Adrenal gland (tissue), 12 donors: ENCODE results near the gene IHH. TPM values are rescaled to one million over a fixed set of nuclear protein-coding genes. Genes with fewer than 3 reads are reported as not detected.

Experiments
- DNase-seq, 7 donors: peaks; one replicate each; pipeline ENCODE4 v3.0.0-alpha.2; 2019 to 2020
- H3K27ac ChIP-seq, 5 donors: fragments of 200-600 bp; sonication (generic) in 4 of 5; 1 replicate in 3 of 5; 2 replicates in 2 of 5; pipeline versions ENCODE4 v1.5.1 to v1.8.0; 2016 to 2020; ENCODE audit warnings: mild to moderate bottlenecking in 1 of 5
- H3K27me3 ChIP-seq: fragments of 200-600 bp; 2 replicates; pipeline ENCODE4 v1.8.0; 2021
- H3K36me3 ChIP-seq, 2 donors: fragments of 200-600 bp; replicated peaks in 1 of 2; 1 replicate in 1 of 2; 2 replicates in 1 of 2; pipeline versions ENCODE4 v1.5.1 to v1.8.0; 2018 to 2022
- H3K4me1 ChIP-seq, 2 donors: fragments of 200-600 bp; replicated peaks in 1 of 2; 1 replicate in 1 of 2; 2 replicates in 1 of 2; pipeline versions ENCODE4 v1.5.1 to v1.8.0; 2018 to 2021
- H3K4me3 ChIP-seq, 4 donors: fragments of 200-600 bp; sonication (generic) in 3 of 4; one replicate each; pipeline ENCODE4 v1.5.1; 2016 to 2018
- H3K9me3 ChIP-seq, 3 donors: fragments of 200-600 bp; sonication (generic) in 1 of 3; replicated peaks in 1 of 3; 1 replicate in 2 of 3; 2 replicates in 1 of 3; pipeline versions ENCODE4 v1.5.1 to v1.8.0; 2016 to 2021
- CTCF ChIP-seq, 6 experiments: fragments of 450-650 bp in 4 of 6; fragments of 200-600 bp in 2 of 6; sonication (generic) in 1 of 6; IDR thresholded peaks; 1 replicate in 5 of 6; 2 replicates in 1 of 6; pipeline versions ENCODE4 v1.5.1 to v1.8.0; 2016 to 2021; ENCODE audit warnings: antibody characterized with exemption in 6 of 6, mild to moderate bottlenecking in 2 of 6, moderate library complexity in 1 of 6
- POLR2A ChIP-seq, 2 donors: fragments of 450-650 bp; IDR thresholded peaks; one replicate each; pipeline ENCODE4 v1.6.1; 2017; ENCODE audit warnings: antibody characterized with exemption in 2 of 2, mild to moderate bottlenecking in 2 of 2, moderate library complexity in 1 of 2
- WGBS, 4 donors: extraction: QIAGEN DNeasy Blood & Tissue Kit in 2 of 4; methylation state at CpG; one replicate each; pipeline versions ENCODE4 v1.1.5 to v1.1.7; 2013 to 2017; 5-methylcytosine and 5-hydroxymethylcytosine counted together
- intact Hi-C, 2 donors: fragments of 100-400 bp; cut with DNase I; formaldehyde crosslinking; loops; one replicate each; pipeline versions ENCODE4 v1.14.1 to v1.15.0; 2022 to 2023
- polyA plus RNA-seq, 3 donors: library from polyadenylated mRNA; stranded (reverse); fragments of 200-250 nt in 2 of 3; fragments of 350-450 nt in 1 of 3; fragmentation: Illumina TruSeq in 1 of 3; extraction: RNeasy Lipid Tissue Mini Kit (QIAGEN cat#74804) in 1 of 3; gene quantifications; one replicate each; pipeline ENCODE4 v1.2.3, GENCODE V29; 2013 to 2014
- total RNA-seq, 9 donors: library from RNA; depleted of rRNA in 4 of 9; stranded (reverse); fragments of >200 nt in 4 of 9; fragments of 120-200 nt in 1 of 9; fragmentation: NEBNext Ultra II Directional in 1 of 9; extraction: Animal tissue kit (Norgen Biotek cat#: 25700) in 1 of 9; gene quantifications; one replicate each; pipeline versions ENCODE4 v1.1.0 to v1.2.4, GENCODE V29; 2013 to 2023
- donor health status: healthy with polysubstance abuse.
- donor health status: Bipolar disorder and iron deficiency.
- donor health status: DM: yes; HTN: yes; CAD: no.
- donor health status: DM: no; HTN: no; CAD: no.
- donor health status: DM: no; HTN: no; CAD: no.
- donor health status: DM: yes; HTN: yes; CAD: no.

Gene IHH
- total and polyA plus RNA-seq, 12 donors: 0.11 to 0.17 TPM; not detected in 10

DNA sequence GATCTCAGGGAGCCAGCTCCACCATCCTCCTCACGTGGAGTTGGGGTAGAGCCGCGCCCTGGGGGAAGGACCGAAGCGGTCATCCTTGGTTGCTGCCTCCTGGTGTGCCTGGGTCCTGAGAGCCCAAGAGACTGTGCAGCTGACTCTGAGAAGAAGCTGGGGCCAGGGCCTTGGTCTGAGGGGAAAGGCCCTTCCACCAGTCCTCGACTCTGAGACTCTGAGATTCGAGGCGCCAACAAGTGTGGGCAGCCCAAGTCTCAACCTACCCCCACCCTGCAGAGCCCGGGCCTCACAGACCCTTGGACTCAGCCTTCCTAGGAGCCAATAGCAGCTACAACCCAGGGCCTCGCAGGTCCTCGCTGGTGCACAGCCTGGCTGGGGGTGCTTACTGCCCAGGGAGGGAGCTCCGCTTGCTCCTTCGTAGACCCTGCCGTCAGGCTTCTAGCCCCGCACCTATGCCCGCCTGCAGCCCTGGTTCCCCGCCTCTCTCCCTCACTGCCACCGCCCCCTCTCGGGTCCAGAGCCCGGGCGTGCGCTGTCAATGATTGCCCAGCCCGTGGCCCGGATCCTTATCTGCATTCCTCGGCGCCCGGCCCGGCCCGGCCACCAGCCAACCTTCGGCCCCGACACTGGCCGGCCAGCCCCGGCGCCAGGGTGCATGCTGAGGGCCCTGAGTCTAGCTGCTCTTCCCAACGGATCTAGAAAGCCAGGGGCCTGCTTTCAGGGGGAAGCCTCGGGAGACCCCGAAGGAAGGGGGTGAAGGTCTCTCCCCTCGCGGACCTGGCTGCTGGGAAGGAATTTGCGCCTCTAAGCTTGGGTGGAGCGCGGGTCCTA lies 2.0 kb downstream of the IHH start:
- H3K4me1 ChIP-seq: peaks cover 20 to 36% of the 10 kb centered on the region in 2 donors
- peaks cover 62% of the 10 kb centered on the region for H3K27me3 ChIP-seq
- intact Hi-C loops: loop anchor here (2.0 to 10.0 kb wide), 4 partner anchors 56 to 246 kb away; partner anchors contain the start of gene PTPRN (in 1 of the 2)
- no peak overlapping the region for H3K27ac ChIP-seq
- DNase-seq: peak; percentile 65 to 87 (median 80)
- H3K9me3 ChIP-seq: no peaks in the 10 kb centered on the region
- H3K36me3 ChIP-seq: no peaks in the 10 kb centered on the region
- TF ChIP-seq POLR2A (IDR thresholded peaks at IDR 0.05) (no peak), CTCF (IDR thresholded peaks at IDR 0.05) (peak in 1 of 6 experiments; percentile 13)
- H3K4me3 ChIP-seq: peak overlapping the region in 1 of 4 donors; percentile 8
- WGBS, 4 donors: 6 to 10% (median 8%) methylated on average over 3 to 42 of the region's 42 CpGs

- peak; percentile 68 to 85 (median 81) for DNase-seq
- peaks cover 20 to 36% of the 10 kb centered on the region in 2 donors for H3K4me1 ChIP-seq
- H3K36me3 ChIP-seq: no peaks in the 10 kb centered on the region
- peak overlapping the region in 1 of 4 donors; percentile 12 for H3K4me3 ChIP-seq
- TF ChIP-seq CTCF (IDR thresholded peaks at IDR 0.05) (peak; percentile 85 to 97 (median 90)), POLR2A (IDR thresholded peaks at IDR 0.05) (no peak)
- intact Hi-C loops: loop anchor here (2.0 to 10.0 kb wide), 5 partner anchors 57 to 247 kb away; partner anchors contain the start of gene PTPRN (in 1 of the 2)
- H3K27ac ChIP-seq: no peak overlapping the region
- 1 to 6% (median 3%) methylated on average over 12 to 52 of the region's 52 CpGs for WGBS, 4 donors
- peaks cover 62% of the 10 kb centered on the region for H3K27me3 ChIP-seq
- no peaks in the 10 kb centered on the region for H3K9me3 ChIP-seq
Observed at GRCh38 chr2:219057709-219058540, 2.8 kb downstream of the IHH start.

DNA sequence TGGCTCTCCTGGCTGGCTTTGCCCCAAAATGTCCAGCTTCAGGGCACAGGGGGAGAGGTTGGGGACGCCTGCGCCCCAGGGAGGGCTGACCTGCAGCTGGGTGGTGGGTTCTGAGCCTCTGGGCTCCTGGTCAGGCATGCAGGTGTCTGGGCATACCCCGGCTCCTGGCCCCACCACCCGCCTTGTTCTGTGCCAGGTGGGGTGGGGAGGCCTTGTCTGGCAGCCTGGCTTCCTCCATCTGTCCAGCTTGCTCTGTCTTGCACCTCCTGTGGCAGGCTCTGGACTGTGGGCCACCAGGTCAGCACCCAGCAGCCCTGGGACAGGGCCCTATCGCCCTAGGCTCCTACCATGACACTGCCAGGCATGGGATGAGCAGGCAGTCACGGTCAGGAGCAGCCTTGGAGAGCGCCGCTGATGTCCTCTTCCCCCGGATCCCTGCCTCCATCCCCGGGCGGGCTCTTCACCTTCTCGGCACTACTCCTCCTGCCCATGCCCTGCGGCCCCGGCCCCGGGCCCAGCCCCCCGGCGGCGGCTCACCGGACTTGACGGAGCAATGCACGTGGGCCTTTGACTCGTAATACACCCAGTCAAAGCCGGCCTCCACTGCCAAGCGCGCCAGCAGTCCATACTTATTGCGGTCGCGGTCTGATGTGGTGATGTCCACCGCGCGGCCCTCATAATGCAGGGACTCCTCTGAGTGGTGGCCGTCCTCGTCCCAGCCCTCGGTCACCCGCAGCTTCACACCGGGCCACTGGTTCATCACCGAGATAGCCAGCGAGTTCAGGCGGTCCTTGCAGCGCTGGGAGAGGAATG lies 3.6 kb downstream of the IHH start:
- H3K4me3 ChIP-seq: no peak overlapping the region
- peaks cover 54% of the 10 kb centered on the region for H3K27me3 ChIP-seq
- TF ChIP-seq POLR2A (IDR thresholded peaks at IDR 0.05) (no peak), CTCF (IDR thresholded peaks at IDR 0.05) (no peak)
- H3K4me1 ChIP-seq: peaks cover 20 to 36% of the 10 kb centered on the region in 2 donors
- H3K27ac ChIP-seq: no peak overlapping the region
- H3K9me3 ChIP-seq: no peaks in the 10 kb centered on the region
- DNase-seq: peak in 1 of 7 donors; percentile 21
- WGBS, 4 donors: 4 to 17% (median 17%) methylated on average over 6 to 40 of the region's 40 CpGs
- intact Hi-C loops: loop anchor here (2.0 to 10.0 kb wide), 4 partner anchors 58 to 248 kb away; partner anchors contain the start of gene PTPRN (in 1 of the 2)
- H3K36me3 ChIP-seq: no peaks in the 10 kb centered on the region
